Mammary epithelial cell (primary cell): ENCODE results near the gene NAT8L.

Source experiments
- EZH2 ChIP-seq: IDR thresholded peaks from 2 replicates; pipeline ENCODE4 v1.6.1; 2012; ENCODE audit warnings: low read length, inconsistent platforms, borderline replicate concordance
- TF ChIP-seq, protein P1 (sequence below), 2 donors: IDR thresholded peaks in 1 of 2; conservative IDR thresholded peaks in 1 of 2; 2 replicates each; pipeline ENCODE4 v1.5.1; 2011 to 2012; ENCODE audit warnings: inconsistent platforms in 2 of 2, low read length in 2 of 2, mild to moderate bottlenecking in 2 of 2, control low read depth in 1 of 2, low read depth in 1 of 2; ENCODE audit not compliant: insufficient read depth in 1 of 2; ENCODE audit errors: extremely low read depth in 1 of 2

DNA sequence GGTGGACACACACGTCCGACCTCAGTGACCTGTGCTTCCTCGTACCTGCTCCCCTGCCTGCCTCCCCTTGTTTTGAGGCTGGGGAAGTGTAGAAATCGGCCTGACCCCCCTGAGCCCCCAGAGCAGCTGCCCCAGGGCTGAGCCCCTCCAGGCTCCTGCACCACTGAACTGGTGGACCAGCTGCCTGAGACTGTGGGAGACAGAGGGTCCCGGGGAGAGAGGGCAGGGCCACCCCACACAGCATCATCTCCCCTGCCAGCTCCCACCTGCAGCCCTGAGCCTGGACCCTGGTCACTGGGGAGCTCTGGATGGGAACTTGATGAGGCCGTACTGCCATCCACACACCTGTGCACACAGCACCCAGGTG lies 15.0 kb upstream of the NAT8L start:
- TF ChIP-seq, protein P1, sequence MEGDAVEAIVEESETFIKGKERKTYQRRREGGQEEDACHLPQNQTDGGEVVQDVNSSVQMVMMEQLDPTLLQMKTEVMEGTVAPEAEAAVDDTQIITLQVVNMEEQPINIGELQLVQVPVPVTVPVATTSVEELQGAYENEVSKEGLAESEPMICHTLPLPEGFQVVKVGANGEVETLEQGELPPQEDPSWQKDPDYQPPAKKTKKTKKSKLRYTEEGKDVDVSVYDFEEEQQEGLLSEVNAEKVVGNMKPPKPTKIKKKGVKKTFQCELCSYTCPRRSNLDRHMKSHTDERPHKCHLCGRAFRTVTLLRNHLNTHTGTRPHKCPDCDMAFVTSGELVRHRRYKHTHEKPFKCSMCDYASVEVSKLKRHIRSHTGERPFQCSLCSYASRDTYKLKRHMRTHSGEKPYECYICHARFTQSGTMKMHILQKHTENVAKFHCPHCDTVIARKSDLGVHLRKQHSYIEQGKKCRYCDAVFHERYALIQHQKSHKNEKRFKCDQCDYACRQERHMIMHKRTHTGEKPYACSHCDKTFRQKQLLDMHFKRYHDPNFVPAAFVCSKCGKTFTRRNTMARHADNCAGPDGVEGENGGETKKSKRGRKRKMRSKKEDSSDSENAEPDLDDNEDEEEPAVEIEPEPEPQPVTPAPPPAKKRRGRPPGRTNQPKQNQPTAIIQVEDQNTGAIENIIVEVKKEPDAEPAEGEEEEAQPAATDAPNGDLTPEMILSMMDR (conservative IDR thresholded peaks at IDR 0.05 in 1 of 2, IDR thresholded peaks at IDR 0.05 in 1 of 2; ENCODE audit: extremely low read depth in 1 of 2, insufficient read depth in 1 of 2, low read depth in 1 of 2, low read length in 2 of 2) = no peak
- TF ChIP-seq EZH2 = no peak
